Peyer's patch (tissue), 4 donors: Measurements from ENCODE around the gene ZNF490.

Experiments
- POLR2A ChIP-seq, 2 donors: fragments of 450-650 bp; IDR thresholded peaks; one replicate each; pipeline ENCODE4 v1.5.1; 2017; ENCODE audit warnings: antibody characterized with exemption in 2 of 2, mild to moderate bottlenecking in 2 of 2, moderate library complexity in 2 of 2
- TF ChIP-seq, protein P1 (sequence below), 6 experiments: fragments of 450-650 bp in 4 of 6; fragments of 200-600 bp in 2 of 6; sonication (generic) in 1 of 6; IDR thresholded peaks; one replicate each; pipeline ENCODE4 v1.5.1; 2017 to 2019; ENCODE audit warnings: antibody characterized with exemption in 6 of 6, mild to moderate bottlenecking in 3 of 6, moderate library complexity in 1 of 6

- TF ChIP-seq, protein P1, sequence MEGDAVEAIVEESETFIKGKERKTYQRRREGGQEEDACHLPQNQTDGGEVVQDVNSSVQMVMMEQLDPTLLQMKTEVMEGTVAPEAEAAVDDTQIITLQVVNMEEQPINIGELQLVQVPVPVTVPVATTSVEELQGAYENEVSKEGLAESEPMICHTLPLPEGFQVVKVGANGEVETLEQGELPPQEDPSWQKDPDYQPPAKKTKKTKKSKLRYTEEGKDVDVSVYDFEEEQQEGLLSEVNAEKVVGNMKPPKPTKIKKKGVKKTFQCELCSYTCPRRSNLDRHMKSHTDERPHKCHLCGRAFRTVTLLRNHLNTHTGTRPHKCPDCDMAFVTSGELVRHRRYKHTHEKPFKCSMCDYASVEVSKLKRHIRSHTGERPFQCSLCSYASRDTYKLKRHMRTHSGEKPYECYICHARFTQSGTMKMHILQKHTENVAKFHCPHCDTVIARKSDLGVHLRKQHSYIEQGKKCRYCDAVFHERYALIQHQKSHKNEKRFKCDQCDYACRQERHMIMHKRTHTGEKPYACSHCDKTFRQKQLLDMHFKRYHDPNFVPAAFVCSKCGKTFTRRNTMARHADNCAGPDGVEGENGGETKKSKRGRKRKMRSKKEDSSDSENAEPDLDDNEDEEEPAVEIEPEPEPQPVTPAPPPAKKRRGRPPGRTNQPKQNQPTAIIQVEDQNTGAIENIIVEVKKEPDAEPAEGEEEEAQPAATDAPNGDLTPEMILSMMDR (IDR thresholded peaks at IDR 0.05) = no peak
- TF ChIP-seq POLR2A (IDR thresholded peaks at IDR 0.05) = no peak
These were observed 6.9 kb downstream of the ZNF490 start for GRCh38 chr19:12603714-12604113.
